Measurements from ENCODE around the gene JPH4. TPM values are rescaled to one million over a fixed set of nuclear protein-coding genes. Genes with fewer than 3 reads are reported as not detected.
A peak's percentile ranks its signal among the peaks of the same experiment; 100 is the strongest.

Gene JPH4
- total and polyA plus RNA-seq, 12 donors, result 0.42 to 35.8 (median 4.7) TPM

GRCh38 chr14:23556700-23557440, 21.7 kb downstream of the JPH4 start:
- intact Hi-C loops (cut with DNase I), result no loop called here
- Histone ChIP-seq H3K4me3 (peak overlapping the region; percentile 97 to 99 (median 98)), H3K27ac (peak overlapping the region in 4 of 5 donors; percentile 95 to 100 (median 96)), H3K9me3 (replicated peaks in 1 of 3) (no peaks in the 10 kb centered on the region), H3K36me3 (replicated peaks in 1 of 2) (peaks cover 0 to 34% of the 10 kb centered on the region in 2 donors), H3K4me1 (replicated peaks in 1 of 2) (peaks cover 14 to 25% of the 10 kb centered on the region in 2 donors), H3K27me3 (no peaks in the 10 kb centered on the region)
- DNase-seq, result no peak
- WGBS, 4 donors, result 43 to 54% (median 47%) methylated on average over 12 to 17 of the region's 17 CpGs
- TF ChIP-seq POLR2A (IDR thresholded peaks at IDR 0.05), result no peak
- TF ChIP-seq CTCF (IDR thresholded peaks at IDR 0.05), result no peak

DNA sequence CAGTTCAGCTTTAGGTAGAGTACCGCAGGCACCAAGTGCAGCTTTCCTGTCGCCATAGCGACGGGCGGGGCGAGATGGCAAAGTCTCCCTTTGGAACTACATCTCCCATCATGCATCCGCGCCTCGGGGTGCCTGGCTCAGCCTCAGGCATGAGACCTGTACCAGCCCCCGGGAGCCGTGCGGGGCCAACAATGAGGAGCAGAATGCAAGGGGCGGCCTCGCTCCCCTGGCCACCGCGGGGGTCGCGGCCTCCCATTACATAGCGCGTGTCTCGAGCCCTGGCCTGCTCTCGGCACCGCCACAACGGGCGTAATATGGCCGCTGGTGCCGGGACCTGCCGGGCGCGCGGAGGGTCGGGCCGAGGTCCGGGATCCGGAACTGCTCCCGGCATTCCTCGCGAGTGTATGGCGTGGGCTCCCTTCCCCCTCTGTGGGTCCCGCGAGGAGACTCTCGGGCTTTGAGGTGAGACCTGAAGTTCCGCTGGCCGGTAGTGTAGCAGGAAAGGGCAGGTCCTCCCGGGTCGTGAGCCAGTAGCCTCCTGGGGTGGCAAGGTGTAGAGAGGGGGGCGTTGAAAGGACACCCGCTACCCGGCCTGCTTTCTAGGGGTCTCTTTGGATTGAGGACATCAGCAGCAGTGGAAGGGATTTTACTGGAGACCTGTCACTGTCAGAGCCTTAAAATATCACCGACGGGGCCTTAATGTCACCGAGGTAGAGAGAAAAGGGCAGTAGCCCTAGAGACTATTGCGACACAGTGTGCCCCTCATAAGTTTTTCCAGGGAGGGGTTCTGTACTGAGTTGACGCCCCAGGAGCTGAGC, 22.5 kb downstream of the JPH4 start, which contains the start of gene THTPA:
TSS of gene THTPA (plus strand) at position 390 of the 818 bp plus-strand sequence. CDS start 487 bp downstream, outside the sequence.
- DNase-seq, result peak; percentile 93 to 98 (median 95)
- intact Hi-C loops (cut with DNase I), result no loop called here
- H3K4me1 ChIP-seq (replicated peaks in 1 of 2), result peaks cover 14 to 27% of the 10 kb centered on the region in 2 donors

DNA sequence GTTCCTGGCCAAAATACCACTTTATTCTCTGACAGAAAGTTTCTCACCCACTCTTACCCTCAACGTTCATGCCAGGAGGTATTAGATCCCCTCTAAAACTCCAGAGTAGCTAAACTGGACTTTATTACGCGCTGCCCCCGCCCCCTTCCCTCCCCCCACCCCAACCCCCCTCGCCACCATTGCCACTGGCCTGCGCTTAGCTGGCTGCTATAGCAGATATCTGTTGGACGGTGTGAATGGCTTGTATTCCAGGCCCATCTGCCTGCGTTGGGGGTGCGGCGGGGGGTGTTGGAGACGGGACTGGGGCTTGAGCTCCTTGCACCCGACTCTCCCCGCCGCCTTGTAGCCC, 23.1 kb downstream of the JPH4 start:
- Histone ChIP-seq H3K4me1 (replicated peaks in 1 of 2) (peaks cover 14 to 30% of the 10 kb centered on the region in 2 donors), H3K9me3 (replicated peaks in 1 of 3) (no peaks in the 10 kb centered on the region), H3K36me3 (replicated peaks in 1 of 2) (peaks cover 0 to 23% of the 10 kb centered on the region in 2 donors), H3K27ac (peak overlapping the region in 4 of 5 donors; percentile 95 to 100 (median 96)), H3K4me3 (peak overlapping the region; percentile 97 to 99 (median 98)), H3K27me3 (no peaks in the 10 kb centered on the region)
- WGBS, 4 donors, result 2 to 4% (median 2%) methylated on average over 6 to 14 of the region's 14 CpGs
- intact Hi-C loops (cut with DNase I), result no loop called here
- no peak for DNase-seq
- TF ChIP-seq CTCF (IDR thresholded peaks at IDR 0.05) (no peak), POLR2A (IDR thresholded peaks at IDR 0.05) (no peak)

More for the DNA sequence above, 22.5 kb downstream of the JPH4 start, which contains the start of gene THTPA:
- Histone ChIP-seq H3K4me3 (peak within 1 kb of the TSS; percentile 97 to 99 (median 98)), H3K27me3 (no peaks in the 10 kb centered on the region), H3K27ac (peak within 1 kb of the TSS; percentile 90 to 100 (median 95)), H3K36me3 (replicated peaks in 1 of 2) (peaks cover 0 to 26% of the 10 kb centered on the region in 2 donors), H3K9me3 (replicated peaks in 1 of 3) (no peaks in the 10 kb centered on the region)
- WGBS, 4 donors, result 0 to 1% (median 1%) methylated on average over 4 to 54 of the region's 54 CpGs
- TF ChIP-seq CTCF (IDR thresholded peaks at IDR 0.05) (no peak), POLR2A (IDR thresholded peaks at IDR 0.05) (peak; percentile 2 to 67)
